ENCODE results near the gene RABGAP1L. TPM values are rescaled to one million over a fixed set of nuclear protein-coding genes. Genes with fewer than 3 reads are reported as not detected.

The RABGAP1L gene
- total RNA-seq, 1 donor from 2014 or later = 30.2 TPM

DNA sequence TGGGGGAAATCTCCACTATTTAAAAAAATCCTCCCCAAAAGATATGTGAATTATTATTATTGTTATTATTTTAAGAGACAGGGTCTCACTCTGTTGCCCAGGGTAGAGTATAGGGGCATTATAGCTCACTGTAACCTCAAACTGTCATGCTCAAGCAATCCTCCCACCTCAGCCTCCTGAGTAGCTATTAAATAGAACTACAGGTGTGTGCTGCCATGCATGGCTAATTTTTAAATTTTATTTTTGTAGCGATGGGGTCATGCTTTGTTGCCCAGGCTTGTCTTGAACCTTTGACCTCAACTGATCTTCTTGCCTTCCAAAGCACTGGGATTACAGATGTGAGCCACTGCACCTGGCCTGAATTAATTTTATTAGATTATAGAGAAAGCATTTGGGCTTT, 116.8 kb downstream of the RABGAP1L start:
- H3K27ac Mint-ChIP-seq (ENCODE audit: unreplicated experiment) = no peak overlapping the region
- peaks cover 8% of the 10 kb centered on the region for H3K36me3 Mint-ChIP-seq (ENCODE audit: low read depth, unreplicated experiment)
- H3K4me1 Mint-ChIP-seq (ENCODE audit: unreplicated experiment) = no peaks in the 10 kb centered on the region
- no peaks in the 10 kb centered on the region for H3K27me3 Mint-ChIP-seq (ENCODE audit: unreplicated experiment)
- TF ChIP-seq, protein P1, sequence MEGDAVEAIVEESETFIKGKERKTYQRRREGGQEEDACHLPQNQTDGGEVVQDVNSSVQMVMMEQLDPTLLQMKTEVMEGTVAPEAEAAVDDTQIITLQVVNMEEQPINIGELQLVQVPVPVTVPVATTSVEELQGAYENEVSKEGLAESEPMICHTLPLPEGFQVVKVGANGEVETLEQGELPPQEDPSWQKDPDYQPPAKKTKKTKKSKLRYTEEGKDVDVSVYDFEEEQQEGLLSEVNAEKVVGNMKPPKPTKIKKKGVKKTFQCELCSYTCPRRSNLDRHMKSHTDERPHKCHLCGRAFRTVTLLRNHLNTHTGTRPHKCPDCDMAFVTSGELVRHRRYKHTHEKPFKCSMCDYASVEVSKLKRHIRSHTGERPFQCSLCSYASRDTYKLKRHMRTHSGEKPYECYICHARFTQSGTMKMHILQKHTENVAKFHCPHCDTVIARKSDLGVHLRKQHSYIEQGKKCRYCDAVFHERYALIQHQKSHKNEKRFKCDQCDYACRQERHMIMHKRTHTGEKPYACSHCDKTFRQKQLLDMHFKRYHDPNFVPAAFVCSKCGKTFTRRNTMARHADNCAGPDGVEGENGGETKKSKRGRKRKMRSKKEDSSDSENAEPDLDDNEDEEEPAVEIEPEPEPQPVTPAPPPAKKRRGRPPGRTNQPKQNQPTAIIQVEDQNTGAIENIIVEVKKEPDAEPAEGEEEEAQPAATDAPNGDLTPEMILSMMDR (IDR thresholded peaks at IDR 0.05; ENCODE audit: unreplicated experiment) = no peak
- DNase-seq (ENCODE audit: low spot score) = no peak
- H3K9me3 Mint-ChIP-seq (ENCODE audit: unreplicated experiment) = no peaks in the 10 kb centered on the region
- H3K4me3 Mint-ChIP-seq (ENCODE audit: unreplicated experiment) = no peak overlapping the region

DNA sequence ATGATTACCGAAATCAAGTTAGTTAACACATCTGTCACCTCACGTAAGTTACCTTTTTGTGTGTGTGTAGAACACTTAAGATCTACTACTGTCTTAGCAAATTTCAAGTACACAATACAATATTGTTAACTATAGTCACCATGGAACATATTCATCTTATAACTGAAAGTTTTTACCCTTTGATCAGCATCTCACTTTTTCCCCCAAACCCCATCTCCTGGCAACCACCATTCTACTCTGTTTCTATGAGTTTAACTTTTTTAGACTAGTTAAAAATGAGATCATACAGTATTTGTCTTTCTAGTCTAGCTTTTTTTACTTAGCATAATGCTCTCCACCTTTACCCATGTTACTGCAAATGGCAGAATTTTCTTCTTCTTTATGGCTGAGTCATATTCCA, 124.7 kb downstream of the RABGAP1L start:
- TF ChIP-seq, protein P1 (IDR thresholded peaks at IDR 0.05; ENCODE audit: unreplicated experiment) = no peak
- Mint-ChIP-seq H3K4me3 (ENCODE audit: unreplicated experiment) (no peak overlapping the region), H3K36me3 (ENCODE audit: low read depth, unreplicated experiment) (peaks cover 12% of the 10 kb centered on the region), H3K27ac (ENCODE audit: unreplicated experiment) (no peak overlapping the region), H3K4me1 (ENCODE audit: unreplicated experiment) (no peaks in the 10 kb centered on the region), H3K9me3 (ENCODE audit: unreplicated experiment) (no peaks in the 10 kb centered on the region), H3K27me3 (ENCODE audit: unreplicated experiment) (no peaks in the 10 kb centered on the region)
- no peak for DNase-seq (ENCODE audit: low spot score)

- TF ChIP-seq, protein P1 (IDR thresholded peaks at IDR 0.05; ENCODE audit: unreplicated experiment) = no peak
- Mint-ChIP-seq H3K4me3 (ENCODE audit: unreplicated experiment) (no peak overlapping the region), H3K4me1 (ENCODE audit: unreplicated experiment) (no peaks in the 10 kb centered on the region), H3K9me3 (ENCODE audit: unreplicated experiment) (no peaks in the 10 kb centered on the region), H3K27me3 (ENCODE audit: unreplicated experiment) (no peaks in the 10 kb centered on the region), H3K36me3 (ENCODE audit: low read depth, unreplicated experiment) (peaks cover 11% of the 10 kb centered on the region), H3K27ac (ENCODE audit: unreplicated experiment) (no peak overlapping the region)
- DNase-seq (ENCODE audit: low spot score) = no peak
Measured at GRCh38 chr1:174286042-174286441, 126.7 kb downstream of the RABGAP1L start.

GRCh38 chr1:174289644-174290310, 130.5 kb downstream of the RABGAP1L start:
- H3K4me1 Mint-ChIP-seq (ENCODE audit: unreplicated experiment) = no peaks in the 10 kb centered on the region
- H3K27ac Mint-ChIP-seq (ENCODE audit: unreplicated experiment) = no peak overlapping the region
- H3K9me3 Mint-ChIP-seq (ENCODE audit: unreplicated experiment) = no peaks in the 10 kb centered on the region
- TF ChIP-seq, protein P1 (IDR thresholded peaks at IDR 0.05; ENCODE audit: unreplicated experiment) = no peak
- no peaks in the 10 kb centered on the region for H3K27me3 Mint-ChIP-seq (ENCODE audit: unreplicated experiment)
- no peak for DNase-seq (ENCODE audit: low spot score)
- H3K4me3 Mint-ChIP-seq (ENCODE audit: unreplicated experiment) = no peak overlapping the region
- peaks cover 8% of the 10 kb centered on the region for H3K36me3 Mint-ChIP-seq (ENCODE audit: low read depth, unreplicated experiment)

DNA sequence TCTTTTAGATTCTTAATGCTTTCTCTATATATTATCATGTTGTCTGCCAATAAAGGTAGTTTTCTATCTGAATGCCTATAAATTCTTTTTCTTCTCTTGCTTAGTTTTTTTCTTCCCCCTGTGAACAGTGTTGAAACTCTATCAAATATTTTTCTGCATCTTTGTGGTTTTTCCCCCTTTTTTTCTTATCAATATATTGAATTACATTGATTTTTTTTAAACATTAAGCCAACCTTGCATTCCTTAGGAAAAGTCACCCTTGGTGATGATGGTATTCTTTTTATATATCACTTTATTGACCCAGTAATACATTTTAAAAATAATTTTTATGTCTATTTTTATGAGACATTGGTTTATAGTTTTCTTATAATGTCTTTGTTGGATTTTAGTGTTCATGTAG, 131.7 kb downstream of the RABGAP1L start:
- H3K36me3 Mint-ChIP-seq (ENCODE audit: low read depth, unreplicated experiment) = peaks cover 8% of the 10 kb centered on the region
- H3K27ac Mint-ChIP-seq (ENCODE audit: unreplicated experiment) = no peak overlapping the region
- H3K4me3 Mint-ChIP-seq (ENCODE audit: unreplicated experiment) = no peak overlapping the region
- H3K4me1 Mint-ChIP-seq (ENCODE audit: unreplicated experiment) = no peaks in the 10 kb centered on the region
- DNase-seq (ENCODE audit: low spot score) = no peak
- no peaks in the 10 kb centered on the region for H3K27me3 Mint-ChIP-seq (ENCODE audit: unreplicated experiment)
- TF ChIP-seq, protein P1 (IDR thresholded peaks at IDR 0.05; ENCODE audit: unreplicated experiment) = no peak
- no peaks in the 10 kb centered on the region for H3K9me3 Mint-ChIP-seq (ENCODE audit: unreplicated experiment)

All from endothelial cell (in vitro differentiated cells).